B cell (primary cell): ENCODE data around the gene ALDH1A2. TPM values are rescaled to one million over a fixed set of nuclear protein-coding genes. Genes with fewer than 3 reads are reported as not detected.

Source experiments
- ATAC-seq: fragments of 200-7000 bp; cut with Tn5 transposase; one replicate; pipeline ENCODE4 v1.10.0; 2021; ENCODE audit warnings: low read depth, mild to moderate bottlenecking, moderate number of reproducible peaks, moderate library complexity
- CTCF ChIA-PET: fragments of 350-600 bp; sonication (Branson Sonifier 250); formaldehyde crosslinking; loops from one replicate; lab custom pipeline; 2021; ENCODE audit warnings: antibody characterized with exemption, inconsistent platforms; lab: Charles Lee
- POLR2A ChIA-PET: fragments of 350-600 bp; sonication (Branson Sonifier 250); formaldehyde crosslinking; loops from one replicate; lab custom pipeline; 2021; ENCODE audit warnings: antibody characterized with exemption; lab: Charles Lee
- DNase-seq: peaks from one replicate; pipeline ENCODE4 v3.0.0; 2013
- H2AFZ ChIP-seq: 2 replicates; pipeline ENCODE4 v1.6.1; 2012; ENCODE audit warnings: mild to moderate bottlenecking, low read depth, low read length; ENCODE audit not compliant: insufficient read depth, poor library complexity, severe bottlenecking
- H3K27ac ChIP-seq, 2 donors: 1 replicate in 1 of 2; 2 replicates in 1 of 2; pipeline ENCODE4 v1.5.1; 2012 to 2013; ENCODE audit warnings: low read length in 2 of 2, mild to moderate bottlenecking in 2 of 2, moderate library complexity in 1 of 2
- H3K27me3 ChIP-seq, 4 experiments: fragments of 200-600 bp in 1 of 4; sonication (generic) in 1 of 4; replicated peaks in 1 of 4; 1 replicate in 2 of 4; 2 replicates in 2 of 4; pipeline versions ENCODE4 v1.6.1 to v1.7.0; 2013 to 2016; ENCODE audit warnings: low read length in 3 of 4, mild to moderate bottlenecking in 2 of 4, mixed read lengths in 1 of 4, moderate library complexity in 1 of 4; ENCODE audit not compliant: insufficient read depth in 4 of 4, control insufficient read depth in 3 of 4; ENCODE audit errors: control extremely low read depth in 1 of 4
- H3K36me3 ChIP-seq, 2 experiments: replicated peaks in 1 of 2; 1 replicate in 1 of 2; 2 replicates in 1 of 2; pipeline versions ENCODE4 v1.6.1 to v1.7.1; 2013; ENCODE audit warnings: low read length in 1 of 2; ENCODE audit not compliant: insufficient read depth in 2 of 2, control insufficient read depth in 1 of 2; ENCODE audit errors: control extremely low read depth in 1 of 2, extremely low read depth in 1 of 2
- H3K4me1 ChIP-seq, 2 donors: fragments of 200-600 bp in 1 of 2; sonication (generic) in 1 of 2; 1 replicate in 1 of 2; 2 replicates in 1 of 2; pipeline versions ENCODE4 v1.5.1 to v1.6.1; 2013 to 2017; ENCODE audit warnings: low read length in 2 of 2; ENCODE audit not compliant: control insufficient read depth in 2 of 2, insufficient read depth in 2 of 2
- H3K4me2 ChIP-seq: replicated peaks from 2 replicates; pipeline ENCODE3; 2012; ENCODE audit warnings: mild to moderate bottlenecking, low read depth, low read length; ENCODE audit not compliant: poor library complexity, severe bottlenecking
- H3K4me3 ChIP-seq, 5 experiments: fragments of 200-600 bp in 1 of 5; sonication (generic) in 1 of 5; 1 replicate in 3 of 5; 2 replicates in 2 of 5; pipeline versions ENCODE4 v1.5.1 to v1.7.0; 2011 to 2016; ENCODE audit warnings: low read length in 4 of 5, mild to moderate bottlenecking in 4 of 5, low read depth in 2 of 5, control low read depth in 1 of 5, moderate library complexity in 1 of 5; ENCODE audit not compliant: insufficient read depth in 1 of 5; ENCODE audit errors: control extremely low read depth in 1 of 5, extremely low read depth in 1 of 5
- H3K79me2 ChIP-seq: fragments of 200-600 bp; sonication (generic); one replicate; pipeline ENCODE4 v1.6.0; 2016; ENCODE audit warnings: low read length; ENCODE audit not compliant: control insufficient read depth, insufficient read depth
- H3K9ac ChIP-seq: fragments of 200-600 bp; sonication (generic); 2 replicates; pipeline ENCODE4 v1.6.1; 2017; ENCODE audit warnings: mild to moderate bottlenecking, low read length, moderate library complexity
- H3K9me3 ChIP-seq, 3 donors: one replicate each; pipeline versions ENCODE4 v1.6.1 to v1.7.1; 2013; ENCODE audit warnings: low read length in 2 of 3; ENCODE audit not compliant: control insufficient read depth in 2 of 3, insufficient read depth in 1 of 3; ENCODE audit errors: control extremely low read depth in 1 of 3
- H4K20me1 ChIP-seq: 2 replicates; pipeline ENCODE4 v1.6.0; 2012; ENCODE audit warnings: mild to moderate bottlenecking, low read length; ENCODE audit not compliant: insufficient read depth, control insufficient read depth, poor library complexity, severe bottlenecking
- H3K27ac Mint-ChIP-seq: one replicate; pipeline ENCODE4 v1.8.0; 2021; ENCODE audit warnings: mixed read lengths
- H3K27me3 Mint-ChIP-seq: one replicate; pipeline ENCODE4 v1.8.0; 2021; ENCODE audit warnings: mixed read lengths
- H3K4me1 Mint-ChIP-seq: one replicate; pipeline ENCODE4 v1.8.0; 2021; ENCODE audit warnings: mixed read lengths
- H3K4me3 Mint-ChIP-seq: one replicate; pipeline ENCODE4 v1.8.0; 2021; ENCODE audit warnings: mixed read lengths
- H3K9me3 Mint-ChIP-seq: one replicate; pipeline ENCODE4 v1.8.0; 2022; ENCODE audit warnings: mixed read lengths; ENCODE audit not compliant: insufficient read depth
- EZH2 ChIP-seq: IDR thresholded peaks from 2 replicates; pipeline ENCODE4 v1.6.1; 2012; ENCODE audit warnings: borderline replicate concordance, low read depth, mild to moderate bottlenecking, moderate library complexity, low read length; ENCODE audit not compliant: insufficient read depth, poor library complexity, severe bottlenecking
- WGBS: methylation state at CpG from one replicate; pipeline ENCODE4 v1.1.5; 2013; ENCODE audit warnings: missing lambda C conversion rate; ENCODE audit not compliant: insufficient coverage; 5-methylcytosine and 5-hydroxymethylcytosine counted together
- intact Hi-C: fragments of 100-400 bp; cut with micrococcal nuclease; formaldehyde crosslinking; loops from one replicate; pipeline ENCODE4 v1.10.0; 2022
- polyA plus RNA-seq: library from polyadenylated mRNA; depleted of rRNA; stranded (reverse); fragments of >200 nt; gene quantifications from 2 replicates; pipeline ENCODE4 v1.2.3, GENCODE V29; 2012
- total RNA-seq, 2 donors: library from RNA; stranded (reverse); fragments of 120-200 nt in 1 of 2; gene quantifications; 1 replicate in 1 of 2; 2 replicates in 1 of 2; pipeline versions ENCODE4 v1.2.3 to v1.2.4, GENCODE V29; 2013 to 2022
- TF ChIP-seq, protein P1 (sequence below): fragments of 200-600 bp; IDR thresholded peaks from one replicate; pipeline ENCODE4 v1.8.0; 2022; ENCODE audit warnings: antibody characterized with exemption, mild to moderate bottlenecking

ALDH1A2 gene
- total and polyA plus RNA-seq, 2 donors (not counting 1 experiment from before 2014, with no cell fraction given): not detected

DNA sequence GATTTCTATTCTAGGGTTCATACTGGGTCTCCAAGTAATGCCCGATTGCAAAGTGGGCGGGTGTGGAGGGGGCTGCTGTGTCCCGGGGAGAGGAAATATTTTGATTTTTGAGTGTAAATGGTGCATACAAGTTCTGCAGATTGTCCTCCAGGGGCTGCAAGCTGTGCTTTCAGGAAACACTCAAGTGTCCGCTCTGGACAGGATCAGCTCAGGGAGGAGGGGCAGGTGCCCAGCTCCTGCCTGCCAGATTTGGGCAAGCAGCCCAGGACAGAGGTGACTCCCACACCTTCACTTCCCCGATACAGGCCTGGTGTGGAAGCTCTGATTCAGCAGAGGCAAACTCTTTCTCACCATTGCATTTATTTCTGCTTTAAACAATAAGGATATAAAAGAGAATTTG, 142.7 kb downstream of the ALDH1A2 start:
- no peak overlapping the region for H3K9ac ChIP-seq
- ATAC-seq (no peak), DNase-seq (no peak)
- H3K4me2 ChIP-seq: no peak overlapping the region
- no peak overlapping the region for H3K4me3 Mint-ChIP-seq
- H3K27me3 ChIP-seq: no peaks in the 10 kb centered on the region
- no peak overlapping the region for H3K27ac ChIP-seq
- ChIA-PET CTCF (no interaction called here), POLR2A (no interaction called here)
- H3K9me3 Mint-ChIP-seq: no peaks in the 10 kb centered on the region
- H3K4me1 ChIP-seq: no peaks in the 10 kb centered on the region
- no peaks in the 10 kb centered on the region for H3K4me1 Mint-ChIP-seq
- WGBS: 96% methylated on average over 4 of the region's 5 CpGs
- intact Hi-C loops: no loop called here
- H3K79me2 ChIP-seq: no peaks in the 10 kb centered on the region
- H3K36me3 ChIP-seq: no peaks in the 10 kb centered on the region
- H4K20me1 ChIP-seq: no peaks in the 10 kb centered on the region
- no peak overlapping the region for H3K27ac Mint-ChIP-seq
- no peaks in the 10 kb centered on the region for H3K9me3 ChIP-seq
- TF ChIP-seq, protein P1, sequence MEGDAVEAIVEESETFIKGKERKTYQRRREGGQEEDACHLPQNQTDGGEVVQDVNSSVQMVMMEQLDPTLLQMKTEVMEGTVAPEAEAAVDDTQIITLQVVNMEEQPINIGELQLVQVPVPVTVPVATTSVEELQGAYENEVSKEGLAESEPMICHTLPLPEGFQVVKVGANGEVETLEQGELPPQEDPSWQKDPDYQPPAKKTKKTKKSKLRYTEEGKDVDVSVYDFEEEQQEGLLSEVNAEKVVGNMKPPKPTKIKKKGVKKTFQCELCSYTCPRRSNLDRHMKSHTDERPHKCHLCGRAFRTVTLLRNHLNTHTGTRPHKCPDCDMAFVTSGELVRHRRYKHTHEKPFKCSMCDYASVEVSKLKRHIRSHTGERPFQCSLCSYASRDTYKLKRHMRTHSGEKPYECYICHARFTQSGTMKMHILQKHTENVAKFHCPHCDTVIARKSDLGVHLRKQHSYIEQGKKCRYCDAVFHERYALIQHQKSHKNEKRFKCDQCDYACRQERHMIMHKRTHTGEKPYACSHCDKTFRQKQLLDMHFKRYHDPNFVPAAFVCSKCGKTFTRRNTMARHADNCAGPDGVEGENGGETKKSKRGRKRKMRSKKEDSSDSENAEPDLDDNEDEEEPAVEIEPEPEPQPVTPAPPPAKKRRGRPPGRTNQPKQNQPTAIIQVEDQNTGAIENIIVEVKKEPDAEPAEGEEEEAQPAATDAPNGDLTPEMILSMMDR: no peak
- no peak for TF ChIP-seq EZH2
- H3K27me3 Mint-ChIP-seq: peaks cover 20% of the 10 kb centered on the region
- H3K4me3 ChIP-seq: no peak overlapping the region
- H2AFZ ChIP-seq: no peak overlapping the region

DNA sequence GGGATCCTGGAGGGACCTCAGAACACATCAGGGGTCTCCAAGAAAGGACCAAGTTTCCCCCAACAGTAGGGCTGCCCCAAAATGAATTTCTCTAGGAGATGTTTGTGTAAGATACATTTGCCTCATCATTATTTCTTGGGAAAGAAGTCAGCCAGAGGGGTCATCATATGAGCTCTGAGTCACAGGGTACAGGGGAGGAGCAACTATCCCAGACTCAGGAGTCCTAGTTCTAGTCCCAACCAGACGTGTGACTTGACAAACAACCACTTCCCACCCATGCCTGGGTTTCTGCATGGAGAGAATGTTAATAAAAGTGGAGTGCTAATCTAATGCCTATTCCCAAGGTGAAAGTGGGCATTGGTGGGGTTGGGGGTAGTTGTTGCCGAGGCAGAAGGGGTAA, 144.1 kb downstream of the ALDH1A2 start:
- H3K27ac ChIP-seq: no peak overlapping the region
- no peak for ATAC-seq
- no peaks in the 10 kb centered on the region for H3K9me3 ChIP-seq
- CTCF ChIA-PET: no interaction called here
- POLR2A ChIA-PET: no interaction called here
- H3K9me3 Mint-ChIP-seq: no peaks in the 10 kb centered on the region
- WGBS: 83% methylated on average over 1 of the region's 2 CpGs
- no peak overlapping the region for H3K27ac Mint-ChIP-seq
- no peak overlapping the region for H3K4me3 Mint-ChIP-seq
- no peaks in the 10 kb centered on the region for H3K79me2 ChIP-seq
- no peaks in the 10 kb centered on the region for H3K36me3 ChIP-seq
- no peak for DNase-seq
- no peaks in the 10 kb centered on the region for H3K27me3 ChIP-seq
- no peak overlapping the region for H3K4me3 ChIP-seq
- H3K4me1 ChIP-seq: no peaks in the 10 kb centered on the region
- no peak overlapping the region for H2AFZ ChIP-seq
- TF ChIP-seq, protein P1: no peak
- TF ChIP-seq EZH2: no peak
- H4K20me1 ChIP-seq: no peaks in the 10 kb centered on the region
- intact Hi-C loops: no loop called here
- no peak overlapping the region for H3K4me2 ChIP-seq
- no peak overlapping the region for H3K9ac ChIP-seq
- H3K27me3 Mint-ChIP-seq: peaks cover 20% of the 10 kb centered on the region
- no peaks in the 10 kb centered on the region for H3K4me1 Mint-ChIP-seq
